Glutamatergic neuron (in vitro differentiated cells): ENCODE data around the gene COL20A1. TPM values are rescaled to one million over a fixed set of nuclear protein-coding genes. Genes with fewer than 3 reads are reported as not detected.

Experiments
- DNase-seq: peaks from one replicate; pipeline ENCODE4 v3.0.0; 2022
- H3K27ac Mint-ChIP-seq: one replicate; pipeline ENCODE4 v1.8.0; 2020; ENCODE audit warnings: mild to moderate bottlenecking, mixed read lengths, inconsistent platforms; ENCODE audit not compliant: unreplicated experiment
- H3K27me3 Mint-ChIP-seq: one replicate; pipeline ENCODE4 v1.8.0; 2020; ENCODE audit warnings: mild to moderate bottlenecking, moderate library complexity, mixed read lengths, inconsistent platforms; ENCODE audit not compliant: unreplicated experiment
- H3K36me3 Mint-ChIP-seq: one replicate; pipeline ENCODE4 v1.8.0; 2020; ENCODE audit warnings: mild to moderate bottlenecking, mixed read lengths, inconsistent platforms; ENCODE audit not compliant: unreplicated experiment
- H3K4me1 Mint-ChIP-seq: one replicate; pipeline ENCODE4 v1.8.0; 2020; ENCODE audit warnings: mild to moderate bottlenecking, low read depth, mixed read lengths, inconsistent platforms; ENCODE audit not compliant: unreplicated experiment
- H3K4me3 Mint-ChIP-seq: one replicate; pipeline ENCODE4 v1.8.0; 2020; ENCODE audit warnings: mild to moderate bottlenecking, mixed read lengths, inconsistent platforms; ENCODE audit not compliant: unreplicated experiment
- H3K9me3 Mint-ChIP-seq: one replicate; pipeline ENCODE4 v1.8.0; 2020; ENCODE audit warnings: mild to moderate bottlenecking, moderate library complexity, mixed read lengths, inconsistent platforms; ENCODE audit not compliant: unreplicated experiment
- total RNA-seq: library from RNA; stranded (reverse); fragmentation: NEBNext Ultra II Directional; extraction: Animal tissue kit (Norgen Biotek cat#: 25700); gene quantifications from one replicate; pipeline ENCODE4 v1.2.1, GENCODE V29; 2021; ENCODE audit not compliant: unreplicated experiment
- TF ChIP-seq, protein P1 (sequence below): fragments of 200-600 bp; sonication (generic); IDR thresholded peaks from one replicate; pipeline ENCODE4 v1.5.0; 2021; ENCODE audit not compliant: partially characterized antibody, unreplicated experiment

Gene COL20A1
- total RNA-seq, 1 donor from 2014 or later, result 2.1 TPM

DNA sequence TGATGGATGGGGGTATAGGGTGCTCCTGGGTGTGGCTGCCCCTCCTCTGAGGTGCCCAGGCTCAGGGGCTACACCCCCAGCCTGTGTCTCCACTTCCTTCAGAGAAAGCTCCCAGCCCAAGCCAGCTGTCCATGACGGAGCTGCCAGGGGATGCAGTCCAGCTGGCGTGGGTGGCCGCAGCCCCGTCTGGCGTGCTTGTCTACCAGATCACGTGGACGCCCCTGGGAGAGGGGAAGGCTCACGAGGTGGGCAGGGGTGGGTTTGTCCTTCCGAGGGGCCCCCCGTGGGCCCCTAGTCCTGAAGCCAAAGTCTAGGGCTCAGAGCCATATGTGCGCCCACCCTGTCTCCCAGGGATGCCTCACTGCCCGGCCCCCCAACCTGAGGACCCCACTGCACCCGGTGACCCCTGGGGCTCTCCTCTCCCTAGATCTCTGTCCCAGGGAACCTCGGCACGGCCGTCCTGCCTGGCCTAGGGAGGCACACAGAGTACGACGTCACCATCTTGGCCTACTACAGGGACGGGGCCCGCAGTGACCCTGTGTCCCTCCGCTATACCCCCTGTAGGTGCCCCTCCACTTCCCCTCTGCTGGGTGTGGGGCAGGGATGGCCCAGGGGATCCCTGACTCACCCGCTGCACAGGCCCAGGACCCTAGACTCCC, 19.8 kb downstream of the COL20A1 start:
- H3K27ac Mint-ChIP-seq, result no peak overlapping the region
- peaks cover 8% of the 10 kb centered on the region for H3K27me3 Mint-ChIP-seq
- no peaks in the 10 kb centered on the region for H3K36me3 Mint-ChIP-seq
- DNase-seq, result no peak
- peaks cover 6% of the 10 kb centered on the region for H3K4me1 Mint-ChIP-seq
- H3K4me3 Mint-ChIP-seq, result no peak overlapping the region
- TF ChIP-seq, protein P1, sequence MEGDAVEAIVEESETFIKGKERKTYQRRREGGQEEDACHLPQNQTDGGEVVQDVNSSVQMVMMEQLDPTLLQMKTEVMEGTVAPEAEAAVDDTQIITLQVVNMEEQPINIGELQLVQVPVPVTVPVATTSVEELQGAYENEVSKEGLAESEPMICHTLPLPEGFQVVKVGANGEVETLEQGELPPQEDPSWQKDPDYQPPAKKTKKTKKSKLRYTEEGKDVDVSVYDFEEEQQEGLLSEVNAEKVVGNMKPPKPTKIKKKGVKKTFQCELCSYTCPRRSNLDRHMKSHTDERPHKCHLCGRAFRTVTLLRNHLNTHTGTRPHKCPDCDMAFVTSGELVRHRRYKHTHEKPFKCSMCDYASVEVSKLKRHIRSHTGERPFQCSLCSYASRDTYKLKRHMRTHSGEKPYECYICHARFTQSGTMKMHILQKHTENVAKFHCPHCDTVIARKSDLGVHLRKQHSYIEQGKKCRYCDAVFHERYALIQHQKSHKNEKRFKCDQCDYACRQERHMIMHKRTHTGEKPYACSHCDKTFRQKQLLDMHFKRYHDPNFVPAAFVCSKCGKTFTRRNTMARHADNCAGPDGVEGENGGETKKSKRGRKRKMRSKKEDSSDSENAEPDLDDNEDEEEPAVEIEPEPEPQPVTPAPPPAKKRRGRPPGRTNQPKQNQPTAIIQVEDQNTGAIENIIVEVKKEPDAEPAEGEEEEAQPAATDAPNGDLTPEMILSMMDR, result no peak
- H3K9me3 Mint-ChIP-seq, result peaks cover 4% of the 10 kb centered on the region

DNA sequence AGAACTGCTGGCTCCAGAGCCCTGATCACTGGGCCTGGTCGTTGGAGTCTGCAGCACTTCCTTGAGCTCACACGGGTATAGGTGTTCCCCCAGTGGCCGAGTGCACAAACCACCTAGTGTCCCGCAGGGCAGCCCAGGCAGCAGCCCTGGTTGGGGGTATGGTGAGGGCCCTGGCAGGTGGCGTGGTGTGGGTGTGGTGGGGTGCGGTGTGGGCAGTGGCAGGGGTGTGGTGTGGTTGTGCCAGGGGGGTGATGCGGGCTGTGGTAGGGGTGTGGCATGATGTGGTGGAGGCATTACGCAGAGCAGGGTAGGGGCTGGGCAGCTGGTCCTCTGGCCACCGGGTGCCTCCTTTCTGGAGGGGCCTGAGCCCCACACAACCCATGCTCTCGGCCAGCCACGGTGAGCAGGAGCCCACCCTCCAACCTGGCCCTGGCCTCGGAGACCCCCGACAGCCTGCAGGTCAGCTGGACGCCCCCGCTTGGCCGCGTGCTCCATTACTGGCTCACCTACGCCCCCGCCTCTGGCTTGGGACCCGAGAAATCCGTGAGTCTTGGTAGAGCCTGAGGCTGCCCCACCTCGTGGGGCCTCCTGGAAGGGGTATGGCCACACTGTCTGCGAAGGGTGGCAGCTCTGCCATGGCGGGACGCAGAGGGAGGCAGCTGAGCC, 20.5 kb downstream of the COL20A1 start:
- Mint-ChIP-seq H3K36me3 (no peaks in the 10 kb centered on the region), H3K27ac (no peak overlapping the region), H3K27me3 (peaks cover 8% of the 10 kb centered on the region), H3K4me1 (peaks cover 6% of the 10 kb centered on the region), H3K4me3 (no peak overlapping the region), H3K9me3 (peaks cover 4% of the 10 kb centered on the region)
- DNase-seq, result peak; percentile 18
- TF ChIP-seq, protein P1, result no peak

DNA sequence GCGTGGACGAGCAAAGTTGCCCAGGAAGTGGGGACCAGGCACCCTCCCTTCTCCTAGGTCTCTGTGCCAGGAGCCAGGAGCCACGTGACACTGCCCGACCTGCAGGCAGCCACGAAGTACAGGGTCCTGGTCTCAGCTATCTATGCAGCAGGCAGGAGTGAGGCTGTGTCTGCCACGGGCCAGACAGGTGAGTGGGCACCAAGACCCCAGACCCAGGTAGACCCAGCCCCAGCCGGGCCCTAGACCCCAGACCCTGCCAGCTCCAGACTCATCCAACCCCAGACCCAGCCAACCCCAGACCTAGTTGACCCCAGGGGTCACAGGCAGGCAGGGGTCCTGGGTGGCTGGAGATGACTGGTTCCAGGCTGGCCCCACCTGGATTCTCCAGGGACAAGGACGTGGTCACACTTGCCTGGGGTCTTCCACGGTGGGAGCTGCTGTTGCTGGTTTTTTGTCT, 21.1 kb downstream of the COL20A1 start:
- Mint-ChIP-seq H3K27me3 (peaks cover 8% of the 10 kb centered on the region), H3K36me3 (no peaks in the 10 kb centered on the region), H3K4me1 (peaks cover 6% of the 10 kb centered on the region), H3K27ac (no peak overlapping the region), H3K4me3 (no peak overlapping the region), H3K9me3 (peaks cover 4% of the 10 kb centered on the region)
- TF ChIP-seq, protein P1, result no peak
- DNase-seq, result peak; percentile 13

DNA sequence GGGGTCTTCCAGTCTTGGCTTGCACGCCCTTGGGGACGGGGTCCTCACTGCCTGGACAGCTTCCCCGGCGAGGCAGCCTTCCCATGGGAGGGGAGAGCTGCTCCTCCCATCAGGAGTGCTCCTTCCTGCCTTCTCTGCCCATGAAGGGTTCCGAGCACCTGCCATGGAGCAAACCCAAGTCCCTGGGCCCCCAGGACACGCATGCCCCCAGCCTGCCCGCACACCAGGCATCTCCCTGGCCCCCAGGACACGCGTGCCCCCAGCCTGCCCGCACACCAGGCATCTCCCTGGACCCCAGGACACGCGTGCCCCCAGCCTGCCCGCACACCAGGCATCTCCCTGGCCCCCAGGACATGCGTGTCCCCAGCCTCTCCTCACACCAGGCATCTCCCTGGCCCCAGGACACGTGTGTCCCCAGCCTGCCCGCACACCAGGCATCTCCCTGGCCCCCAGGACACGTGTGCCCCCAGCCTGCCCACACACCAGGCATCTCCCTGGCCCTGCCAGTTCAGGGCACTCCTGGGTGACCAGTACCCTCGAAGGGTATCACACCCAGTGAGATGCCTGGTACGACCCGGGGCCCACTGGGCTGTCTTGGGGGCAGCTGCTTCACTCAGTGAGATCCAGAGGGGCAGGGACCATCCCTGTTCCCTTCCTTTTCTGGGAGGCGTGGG, 21.7 kb downstream of the COL20A1 start:
- no peaks in the 10 kb centered on the region for H3K36me3 Mint-ChIP-seq
- H3K4me3 Mint-ChIP-seq, result no peak overlapping the region
- DNase-seq, result no peak
- H3K27me3 Mint-ChIP-seq, result peaks cover 8% of the 10 kb centered on the region
- TF ChIP-seq, protein P1, result no peak
- peaks cover 4% of the 10 kb centered on the region for H3K9me3 Mint-ChIP-seq
- no peak overlapping the region for H3K27ac Mint-ChIP-seq
- H3K4me1 Mint-ChIP-seq, result peaks cover 4% of the 10 kb centered on the region
